Choroid plexus epithelial cell (primary cell): ENCODE results near the gene KLRB1.
"Not testable (repeated sequence)": the region's sequence is repeated elsewhere in the genome, so short reads cannot be mapped to it uniquely, and the experiment has no call there.

ENCODE experiments used
- DNase-seq: peaks from one replicate; pipeline ENCODE4 v3.0.0-alpha.2; 2010; ENCODE audit warnings: low read depth
- H3K4me3 ChIP-seq: 2 replicates; pipeline ENCODE4 v1.5.1; 2011; ENCODE audit warnings: low read depth, mild to moderate bottlenecking, control low read depth, low read length, moderate library complexity
- TF ChIP-seq, protein P1 (sequence below): conservative IDR thresholded peaks from 2 replicates; pipeline ENCODE4 v1.5.1; 2011; ENCODE audit warnings: low read depth, mild to moderate bottlenecking, control low read depth, inconsistent platforms, low read length, moderate library complexity

KLRB1 gene

DNA sequence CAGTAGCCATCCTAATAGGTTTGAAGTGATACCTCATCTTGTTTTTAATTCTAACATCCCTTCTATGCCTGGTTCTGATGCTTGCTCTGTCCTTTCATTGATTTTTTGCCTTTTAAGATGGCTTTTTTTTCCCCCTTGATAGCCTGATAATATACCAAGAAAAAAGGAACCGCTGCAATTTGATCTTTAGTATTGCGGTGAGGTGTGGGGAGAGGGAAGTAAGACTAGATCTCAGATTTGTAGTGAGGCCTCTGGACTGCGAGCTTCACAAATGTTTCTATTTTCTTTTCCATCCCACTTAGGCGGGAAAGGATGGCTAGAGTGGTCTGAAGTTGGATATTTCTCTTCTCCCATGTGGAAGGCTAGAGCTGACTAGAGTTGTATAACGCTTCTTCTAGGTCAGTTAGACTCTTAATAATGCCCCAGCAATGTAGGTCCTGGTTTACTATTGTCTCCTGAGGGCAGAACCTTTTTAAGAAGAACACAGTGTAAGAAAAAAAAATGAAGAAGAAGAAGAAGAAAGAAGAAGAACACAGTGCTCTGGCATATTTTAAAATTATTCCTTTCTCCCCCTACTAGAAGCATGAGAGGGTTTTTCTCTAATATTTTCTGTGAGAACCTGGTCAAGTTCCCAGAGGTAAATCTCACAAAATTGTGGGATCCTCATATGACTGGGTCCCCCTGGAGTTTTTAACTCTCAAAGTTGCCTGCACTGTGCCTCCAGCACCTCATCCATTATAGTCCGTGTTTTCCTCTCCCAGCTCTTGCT lies 11.9 kb upstream of the KLRB1 start:
- TF ChIP-seq, protein P1, sequence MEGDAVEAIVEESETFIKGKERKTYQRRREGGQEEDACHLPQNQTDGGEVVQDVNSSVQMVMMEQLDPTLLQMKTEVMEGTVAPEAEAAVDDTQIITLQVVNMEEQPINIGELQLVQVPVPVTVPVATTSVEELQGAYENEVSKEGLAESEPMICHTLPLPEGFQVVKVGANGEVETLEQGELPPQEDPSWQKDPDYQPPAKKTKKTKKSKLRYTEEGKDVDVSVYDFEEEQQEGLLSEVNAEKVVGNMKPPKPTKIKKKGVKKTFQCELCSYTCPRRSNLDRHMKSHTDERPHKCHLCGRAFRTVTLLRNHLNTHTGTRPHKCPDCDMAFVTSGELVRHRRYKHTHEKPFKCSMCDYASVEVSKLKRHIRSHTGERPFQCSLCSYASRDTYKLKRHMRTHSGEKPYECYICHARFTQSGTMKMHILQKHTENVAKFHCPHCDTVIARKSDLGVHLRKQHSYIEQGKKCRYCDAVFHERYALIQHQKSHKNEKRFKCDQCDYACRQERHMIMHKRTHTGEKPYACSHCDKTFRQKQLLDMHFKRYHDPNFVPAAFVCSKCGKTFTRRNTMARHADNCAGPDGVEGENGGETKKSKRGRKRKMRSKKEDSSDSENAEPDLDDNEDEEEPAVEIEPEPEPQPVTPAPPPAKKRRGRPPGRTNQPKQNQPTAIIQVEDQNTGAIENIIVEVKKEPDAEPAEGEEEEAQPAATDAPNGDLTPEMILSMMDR = peak; percentile 19
- H3K4me3 ChIP-seq = no peak overlapping the region
- DNase-seq = no peak

DNA sequence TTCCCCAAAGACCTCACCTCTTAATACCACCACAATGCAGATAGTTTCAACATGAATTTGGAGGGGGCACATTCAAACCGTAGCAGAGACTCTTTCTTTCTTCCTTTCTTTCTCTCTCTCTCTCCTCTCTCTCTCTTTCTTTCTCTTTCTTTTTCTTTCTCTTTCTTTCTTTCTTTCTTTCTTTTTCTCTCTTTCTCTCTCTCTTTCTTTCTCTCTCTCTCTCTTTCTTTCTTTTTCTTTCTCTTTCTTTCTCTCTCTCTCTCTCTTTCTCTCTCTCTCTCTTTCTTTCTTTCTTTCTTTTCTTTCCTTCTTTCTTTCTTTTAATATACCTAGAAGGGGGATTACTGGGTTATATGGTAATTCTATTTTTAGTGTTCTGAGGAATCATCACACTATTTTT lies 11.2 kb upstream of the KLRB1 start:
- not testable (repeated sequence) for H3K4me3 ChIP-seq, DNase-seq

DNA sequence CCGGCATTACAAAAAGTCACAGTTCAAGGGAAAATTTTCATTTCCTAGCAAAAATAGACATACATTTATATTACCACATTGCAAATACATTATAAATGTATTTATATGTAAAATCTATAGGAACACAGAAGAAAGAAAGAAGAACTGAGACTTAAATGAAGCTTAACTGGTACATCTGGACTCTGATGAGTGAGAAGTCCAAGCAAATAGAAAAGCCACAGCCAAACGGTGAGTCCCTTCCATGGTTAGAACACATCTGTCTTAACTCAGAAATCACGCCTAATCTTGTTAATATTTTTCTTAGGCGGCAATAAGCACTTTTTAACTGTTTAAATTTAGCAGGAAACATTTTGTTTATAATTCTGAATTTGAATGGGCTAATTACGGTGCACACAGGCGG lies 9.4 kb upstream of the KLRB1 start:
- TF ChIP-seq, protein P1 = no peak
- DNase-seq = no peak
- H3K4me3 ChIP-seq = no peak overlapping the region

DNA sequence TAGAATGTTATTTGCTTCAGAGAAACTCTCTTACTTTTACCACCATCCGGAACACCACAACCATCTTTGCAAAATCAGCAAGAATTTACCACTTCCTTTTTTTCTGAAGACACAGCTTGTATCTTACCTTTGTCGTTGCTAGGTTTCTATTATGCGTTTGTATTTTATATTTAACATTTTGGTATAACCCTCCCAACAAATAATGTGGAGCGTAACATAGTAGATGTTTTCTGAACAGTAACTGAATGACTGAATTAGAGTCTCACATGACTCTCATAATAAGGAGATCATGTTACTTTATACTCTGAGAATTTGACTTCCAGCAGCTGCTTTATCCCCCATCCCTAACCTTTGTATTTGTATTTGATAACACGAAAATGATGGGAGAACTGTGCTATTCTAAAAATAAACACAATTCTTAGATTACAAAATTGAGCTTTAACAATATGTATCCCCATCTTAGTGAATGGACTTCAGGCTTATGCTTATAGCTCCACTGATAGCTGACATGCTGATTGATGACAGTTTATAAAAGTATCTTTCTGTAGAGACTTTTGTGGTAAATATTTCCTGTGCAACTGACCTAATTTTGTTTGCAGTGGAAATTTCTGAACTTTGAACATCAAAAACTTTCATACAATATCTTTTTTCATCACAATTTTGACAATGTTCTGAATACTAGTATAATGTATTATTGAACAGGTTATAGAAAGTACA lies 7.9 kb upstream of the KLRB1 start:
- DNase-seq = no peak

DNA sequence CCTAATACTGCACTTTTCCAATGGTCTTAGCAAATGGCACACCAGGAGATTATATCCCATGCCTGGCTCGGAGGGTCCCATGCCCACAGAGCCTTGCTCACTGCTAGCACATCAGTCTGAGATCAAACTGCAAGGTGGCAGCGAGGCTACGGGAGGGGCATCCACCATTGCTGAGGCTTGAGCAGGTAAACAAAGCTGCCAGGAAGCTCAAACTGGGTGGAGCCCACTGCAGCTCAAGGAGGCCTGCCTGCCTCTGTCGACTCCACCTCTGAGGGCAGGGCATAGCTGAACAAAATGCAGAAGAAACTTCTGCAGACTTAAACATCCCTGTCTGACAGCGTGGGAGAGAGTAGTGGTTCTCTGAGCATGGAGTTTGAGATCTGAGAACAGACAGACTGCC lies 2.9 kb upstream of the KLRB1 start:
- not testable (repeated sequence) for H3K4me3 ChIP-seq, DNase-seq

More for the DNA sequence above, 7.9 kb upstream of the KLRB1 start:
- H3K4me3 ChIP-seq = no peak overlapping the region
- TF ChIP-seq, protein P1 = no peak

DNA sequence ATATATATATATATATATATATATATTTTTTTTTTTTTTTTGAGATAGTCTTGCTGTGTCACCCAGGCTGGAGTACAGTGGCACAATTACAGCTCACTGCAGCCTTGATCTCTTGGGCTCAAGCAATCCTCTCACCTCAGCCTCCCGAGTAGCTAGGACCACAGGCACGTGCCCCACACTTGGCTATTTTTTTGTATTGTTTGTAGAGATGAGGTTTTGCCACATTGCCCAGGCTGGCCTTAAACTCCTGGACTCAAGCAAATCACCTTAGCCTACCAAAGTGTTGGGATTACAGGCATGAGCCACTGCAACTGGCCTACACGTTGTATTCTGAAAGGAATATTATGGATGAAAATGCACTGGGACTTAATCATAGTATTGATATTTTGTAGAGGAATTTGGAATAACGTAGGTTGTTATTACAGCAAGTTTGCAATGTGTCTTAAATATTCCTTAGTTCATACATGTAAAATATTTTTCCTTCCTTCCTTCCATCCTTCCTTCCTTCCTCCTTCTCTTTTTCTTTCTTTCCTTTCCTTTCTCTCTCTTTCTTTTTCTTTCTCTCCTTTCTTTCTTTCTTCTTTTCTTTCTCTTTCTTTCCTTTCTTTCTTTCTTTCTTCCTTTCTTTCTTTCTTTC lies 862 bp downstream of the KLRB1 start:
- H3K4me3 ChIP-seq = no peak overlapping the region
- TF ChIP-seq, protein P1 = no peak
- DNase-seq = no peak

DNA sequence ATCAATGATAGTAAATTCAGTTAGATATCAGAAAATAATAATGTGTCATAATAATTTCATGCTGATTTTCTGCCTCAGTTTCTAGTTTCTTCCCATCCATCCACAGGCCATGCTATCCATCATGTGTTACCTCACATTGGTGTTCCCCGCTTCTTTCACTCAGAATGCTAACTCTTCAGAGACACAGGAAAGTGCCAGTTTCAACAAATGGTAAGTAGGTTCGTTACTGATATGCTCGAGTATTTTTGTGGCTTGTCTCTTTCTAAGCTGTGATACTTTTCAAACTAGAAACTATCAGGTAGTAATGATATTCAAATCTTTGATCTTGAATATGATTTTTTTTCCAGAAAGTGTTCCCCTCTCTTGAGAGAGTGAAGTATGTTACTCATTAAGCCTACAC lies 1.5 kb downstream of the KLRB1 start:
- TF ChIP-seq, protein P1 = no peak
- no peak for DNase-seq
- H3K4me3 ChIP-seq = no peak overlapping the region
